Mucosa of descending colon (tissue), 3 donors: ENCODE data around the gene ATP5F1C. TPM values are rescaled to one million over a fixed set of nuclear protein-coding genes. Genes with fewer than 3 reads are reported as not detected.

Experiments
- ATAC-seq: fragments of 200-7000 bp; cut with Tn5 transposase; one replicate; pipeline ENCODE4 v1.9.1; 2020; ENCODE audit warnings: mild to moderate bottlenecking, moderate library complexity
- DNase-seq, 3 donors: peaks; one replicate each; pipeline ENCODE4 v3.0.0-alpha.2; 2020
- H3K36me3 ChIP-seq: fragments of 200-600 bp; one replicate; pipeline ENCODE4 v1.8.0; 2021; ENCODE audit warnings: low read depth, mild to moderate bottlenecking
- H3K4me1 ChIP-seq: fragments of 200-600 bp; one replicate; pipeline ENCODE4 v1.8.0; 2021; ENCODE audit warnings: low read depth, mild to moderate bottlenecking
- H3K4me3 ChIP-seq: fragments of 200-600 bp; one replicate; pipeline ENCODE4 v1.8.0; 2021; ENCODE audit warnings: mild to moderate bottlenecking
- H3K9me3 ChIP-seq: fragments of 200-600 bp; one replicate; pipeline ENCODE4 v1.8.0; 2021; ENCODE audit warnings: mild to moderate bottlenecking
- CTCF ChIP-seq: fragments of 200-600 bp; IDR thresholded peaks from one replicate; pipeline ENCODE4 v1.8.0; 2022; ENCODE audit warnings: antibody characterized with exemption, mild to moderate bottlenecking
- intact Hi-C, 2 donors: fragments of 100-400 bp; cut with DNase I in 1 of 2; cut with micrococcal nuclease in 1 of 2; formaldehyde crosslinking; loops; one replicate each; pipeline versions ENCODE4 v1.11.0 to v1.11.1; 2022; cut with DNase I, micrococcal nuclease
- total RNA-seq, 3 donors: library from RNA; stranded (reverse); fragmentation: NEBNext Ultra II Directional in 2 of 3; extraction: Animal tissue kit (Norgen Biotek cat#: 25700) in 2 of 3; gene quantifications; one replicate each; pipeline versions ENCODE4 v1.2.1 to v1.2.4, GENCODE V29; 2021 to 2023
- donor health status: DM: no; HTN: no; CAD: no; lungs with moderate emphysema.
- donor health status: DM: no; HTN: no; CAD: no.
- donor health status: DM: no; HTN: yes; CAD: no.

ATP5F1C gene
- total RNA-seq, 3 donors from 2014 or later = 323 to 533 (median 462) TPM

DNA sequence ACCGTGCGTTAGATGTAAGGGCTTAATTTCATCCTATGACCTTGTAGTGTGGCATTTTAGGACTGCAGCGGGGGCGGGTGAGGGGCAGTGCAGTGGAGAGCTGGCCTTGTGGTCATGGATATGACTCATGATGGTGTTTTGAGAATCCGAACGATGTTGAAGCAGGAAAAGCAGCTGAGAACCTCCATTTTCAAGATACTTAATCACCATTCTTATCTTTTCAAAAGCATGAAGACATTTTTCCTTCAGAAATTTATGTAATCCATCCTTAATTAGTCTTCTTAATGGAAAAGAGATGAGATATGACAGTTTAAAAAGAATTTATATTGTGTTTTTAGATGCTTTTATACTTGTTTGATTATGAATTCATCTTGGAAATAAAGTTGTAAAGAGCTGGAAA is 9.6 kb downstream of the ATP5F1C start:
- no peak for TF ChIP-seq CTCF
- intact Hi-C loops = no loop called here
- ATAC-seq = no peak

DNA sequence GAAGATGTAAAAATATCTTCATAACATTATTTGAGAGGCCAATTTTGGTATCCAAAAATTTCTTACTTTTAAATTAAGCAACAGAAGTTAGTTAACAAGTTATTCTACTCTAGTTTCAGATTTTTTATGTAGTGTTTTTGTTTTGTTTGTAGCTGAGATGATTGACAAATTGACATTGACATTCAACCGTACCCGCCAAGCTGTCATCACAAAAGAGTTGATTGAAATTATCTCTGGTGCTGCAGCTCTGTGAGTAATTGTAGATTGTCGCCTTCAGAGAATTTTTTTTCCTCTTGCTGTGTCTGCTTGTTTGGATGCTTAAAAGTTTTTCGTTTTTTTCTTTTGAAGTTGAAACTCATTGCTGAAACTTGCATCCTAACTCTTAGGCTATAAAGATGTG is 14.6 kb downstream of the ATP5F1C start:
- intact Hi-C loops = no loop called here
- Histone ChIP-seq H3K9me3 (no peaks in the 10 kb centered on the region), H3K36me3 (peaks cover 23% of the 10 kb centered on the region), H3K4me1 (no peaks in the 10 kb centered on the region), H3K4me3 (no peak overlapping the region)
- no peak for TF ChIP-seq CTCF
- ATAC-seq (no peak), DNase-seq (no peak)

More for the DNA sequence above, 9.6 kb downstream of the ATP5F1C start:
- no peaks in the 10 kb centered on the region for H3K9me3 ChIP-seq
- DNase-seq = no peak
- peaks cover 7% of the 10 kb centered on the region for H3K4me1 ChIP-seq
- no peak overlapping the region for H3K4me3 ChIP-seq
- H3K36me3 ChIP-seq = peaks cover 16% of the 10 kb centered on the region

GRCh38 chr10:7804216-7804615 is 16.2 kb downstream of the ATP5F1C start:
- intact Hi-C loops = no loop called here
- no peaks in the 10 kb centered on the region for H3K4me1 ChIP-seq
- no peak overlapping the region for H3K4me3 ChIP-seq
- peaks cover 23% of the 10 kb centered on the region for H3K36me3 ChIP-seq
- no peak for ATAC-seq
- no peaks in the 10 kb centered on the region for H3K9me3 ChIP-seq
- no peak for TF ChIP-seq CTCF
- no peak for DNase-seq

GRCh38 chr10:7804741-7805140 is 16.8 kb downstream of the ATP5F1C start:
- Histone ChIP-seq H3K4me3 (no peak overlapping the region), H3K9me3 (no peaks in the 10 kb centered on the region), H3K4me1 (no peaks in the 10 kb centered on the region), H3K36me3 (peaks cover 19% of the 10 kb centered on the region)
- ATAC-seq (no peak), DNase-seq (no peak)
- intact Hi-C loops = no loop called here
- no peak for TF ChIP-seq CTCF

- Histone ChIP-seq H3K4me1 (peaks cover 5% of the 10 kb centered on the region), H3K36me3 (peaks cover 5% of the 10 kb centered on the region), H3K9me3 (no peaks in the 10 kb centered on the region), H3K4me3 (no peak overlapping the region)
- no peak for DNase-seq
- ATAC-seq = no peak
- TF ChIP-seq CTCF = no peak
- intact Hi-C loops = no loop called here
Observed at GRCh38 chr10:7808686-7809267, 20.8 kb downstream of the ATP5F1C start.

DNA sequence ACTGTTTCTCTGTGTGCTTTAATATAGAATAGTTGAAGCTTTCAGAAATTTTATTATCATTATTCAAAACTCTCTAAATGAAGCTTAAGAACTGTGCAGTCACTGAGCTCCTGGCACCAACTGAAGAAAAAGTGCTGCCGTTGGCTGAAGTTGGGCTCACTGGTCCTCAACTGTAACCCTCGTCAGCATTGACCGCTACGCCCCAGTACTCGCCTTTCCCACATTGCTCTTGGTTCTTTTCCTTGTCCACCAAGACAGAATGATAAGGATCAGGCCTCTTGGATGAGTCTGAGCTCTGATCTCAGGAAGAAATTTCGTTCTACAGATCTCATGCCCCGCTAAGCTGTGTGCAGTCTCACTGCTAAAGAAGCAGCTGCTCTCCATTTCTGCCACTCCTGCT is 22.5 kb downstream of the ATP5F1C start:
- H3K36me3 ChIP-seq = no peaks in the 10 kb centered on the region
- no peak for TF ChIP-seq CTCF
- H3K9me3 ChIP-seq = no peaks in the 10 kb centered on the region
- intact Hi-C loops = no loop called here
- no peak overlapping the region for H3K4me3 ChIP-seq
- peak; percentile 3 for ATAC-seq
- DNase-seq = no peak
- H3K4me1 ChIP-seq = peaks cover 5% of the 10 kb centered on the region
